Stimulated activated naive B cell treated with anti-CD40 and anti-IgM and Interleukin-4, amounts not matched to agents 10 μg/mL and 1 μg/mL and 100 μg/mL, for 72 hours (primary cell): Measurements from ENCODE around the gene FREY1.
A peak's percentile ranks its signal among the peaks of the same experiment; 100 is the strongest.
"Not testable (repeated sequence)": the region's sequence is repeated elsewhere in the genome, so short reads cannot be mapped to it uniquely, and the experiment has no call there.

Experiments used
- ATAC-seq, 2 donors: fragments of 150-1000 bp; cut with Tn5 transposase; replicated peaks; 2 replicates each; pipeline ENCODE4 v1.10.0; 2021; ENCODE audit warnings: moderate library complexity in 1 of 2
- DNase-seq: peaks from one replicate; pipeline ENCODE4 v3.0.0; 2021
- H3K27ac Mint-ChIP-seq: one replicate; pipeline ENCODE4 v1.8.0; 2022; ENCODE audit warnings: mild to moderate bottlenecking, mixed read lengths
- H3K27me3 Mint-ChIP-seq, 2 donors: one replicate each; pipeline ENCODE4 v1.8.0; 2022; ENCODE audit warnings: mixed read lengths in 2 of 2
- H3K36me3 Mint-ChIP-seq, 2 donors: one replicate each; pipeline ENCODE4 v1.8.0; 2022; ENCODE audit warnings: mixed read lengths in 2 of 2, mild to moderate bottlenecking in 1 of 2
- H3K4me1 Mint-ChIP-seq, 2 donors: one replicate each; pipeline ENCODE4 v1.8.0; 2022; ENCODE audit warnings: mixed read lengths in 2 of 2, mild to moderate bottlenecking in 1 of 2
- H3K4me3 Mint-ChIP-seq, 2 donors: one replicate each; pipeline ENCODE4 v1.8.0; 2022; ENCODE audit warnings: mild to moderate bottlenecking in 2 of 2, mixed read lengths in 2 of 2, moderate library complexity in 1 of 2
- H3K9me3 Mint-ChIP-seq, 2 donors: one replicate each; pipeline ENCODE4 v1.8.0; 2022; ENCODE audit warnings: mixed read lengths in 2 of 2, mild to moderate bottlenecking in 1 of 2

The FREY1 gene

DNA sequence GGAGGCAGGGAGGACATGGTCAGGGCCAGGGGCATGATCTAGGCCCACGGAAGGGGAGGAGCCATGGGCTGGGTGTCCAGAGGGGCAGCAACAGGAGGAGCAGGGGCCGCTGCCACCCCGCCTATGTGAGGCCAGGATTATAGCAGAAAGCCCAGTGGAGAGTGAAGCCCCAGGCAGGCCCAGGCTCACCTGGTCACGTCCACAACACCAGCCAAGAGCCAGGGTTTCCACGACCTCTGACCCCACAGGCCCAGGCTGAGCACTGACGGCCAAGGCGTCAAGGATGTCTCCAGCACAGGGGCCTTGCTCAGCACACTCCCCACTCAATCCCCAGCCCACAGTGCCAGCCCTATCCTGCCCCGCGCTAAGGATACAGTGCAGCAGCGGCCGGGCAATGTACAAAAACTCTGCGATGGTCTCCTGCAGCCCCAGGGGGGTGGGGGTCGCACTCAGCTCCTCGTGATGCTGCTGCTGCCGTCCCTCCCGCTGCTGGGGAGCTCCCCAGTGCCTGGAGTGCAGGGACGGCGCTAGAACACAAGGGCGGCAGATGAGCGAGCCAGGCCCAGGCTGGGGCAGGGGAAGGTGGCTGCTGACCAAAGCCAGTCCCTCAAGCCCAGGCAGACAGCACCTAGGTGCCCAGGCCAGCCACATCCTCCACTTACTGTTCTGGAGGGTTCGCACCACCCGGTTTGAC, 7.0 kb upstream of the FREY1 start:
- Mint-ChIP-seq H3K27me3 (no peaks in the 10 kb centered on the region), H3K36me3 (peaks cover 31 to 37% of the 10 kb centered on the region in 2 donors), H3K27ac (no peak overlapping the region), H3K9me3 (no peaks in the 10 kb centered on the region), H3K4me1 (peaks cover 27 to 48% of the 10 kb centered on the region in 2 donors), H3K4me3 (peak overlapping the region in 1 of 2 donors; percentile 19)
- ATAC-seq (no peak), DNase-seq (no peak)

DNA sequence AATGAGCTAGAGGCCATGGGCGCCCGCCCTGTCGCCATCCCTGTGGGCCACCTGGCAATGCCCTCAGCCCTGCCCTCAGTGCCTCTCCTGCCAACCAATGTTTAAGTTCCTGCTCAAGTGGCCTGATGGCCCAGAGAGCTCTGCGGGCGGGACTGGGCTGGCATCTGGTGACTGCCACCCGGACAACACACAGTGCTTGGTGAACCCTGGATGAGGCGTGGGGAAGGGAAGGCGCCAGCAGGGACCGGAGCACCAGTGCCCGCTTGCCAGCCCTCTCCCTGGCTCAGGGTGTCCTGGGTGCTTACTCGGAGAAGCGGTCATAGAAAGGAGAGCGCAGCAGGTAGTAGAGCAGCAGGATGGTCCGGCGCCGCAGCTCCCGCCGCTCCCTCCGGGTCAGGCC, 6.4 kb upstream of the FREY1 start:
- no peaks in the 10 kb centered on the region for H3K9me3 Mint-ChIP-seq
- no peaks in the 10 kb centered on the region for H3K27me3 Mint-ChIP-seq
- peaks cover 31 to 43% of the 10 kb centered on the region in 2 donors for H3K36me3 Mint-ChIP-seq
- no peak for DNase-seq
- no peak overlapping the region for H3K4me3 Mint-ChIP-seq
- peaks cover 22 to 46% of the 10 kb centered on the region in 2 donors for H3K4me1 Mint-ChIP-seq
- no peak overlapping the region for H3K27ac Mint-ChIP-seq
- no peak for ATAC-seq

DNA sequence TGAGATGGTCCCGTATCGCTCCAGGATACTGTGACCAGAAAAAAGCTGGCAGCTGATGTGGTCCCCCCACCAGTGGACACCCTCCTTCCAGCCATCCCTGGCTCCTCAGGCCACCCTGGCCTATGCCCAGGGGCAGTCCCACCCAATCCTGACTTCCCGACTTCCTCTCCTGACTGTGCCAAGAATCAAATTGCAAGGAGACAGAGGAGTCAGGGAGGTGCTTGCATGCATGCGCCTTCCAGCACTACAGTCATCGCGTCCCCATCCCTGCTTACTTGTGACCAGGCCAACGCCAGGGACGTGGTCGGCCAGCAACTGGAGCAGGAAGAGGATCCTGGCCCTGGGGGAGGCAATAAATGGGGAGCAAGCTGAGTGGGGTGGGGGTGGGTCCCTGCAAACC, 3.6 kb upstream of the FREY1 start:
- Mint-ChIP-seq H3K4me1 (peaks cover 20 to 43% of the 10 kb centered on the region in 2 donors), H3K27me3 (no peaks in the 10 kb centered on the region), H3K27ac (no peak overlapping the region), H3K4me3 (no peak overlapping the region), H3K36me3 (peaks cover 27 to 42% of the 10 kb centered on the region in 2 donors), H3K9me3 (no peaks in the 10 kb centered on the region)
- ATAC-seq: no peak
- no peak for DNase-seq

DNA sequence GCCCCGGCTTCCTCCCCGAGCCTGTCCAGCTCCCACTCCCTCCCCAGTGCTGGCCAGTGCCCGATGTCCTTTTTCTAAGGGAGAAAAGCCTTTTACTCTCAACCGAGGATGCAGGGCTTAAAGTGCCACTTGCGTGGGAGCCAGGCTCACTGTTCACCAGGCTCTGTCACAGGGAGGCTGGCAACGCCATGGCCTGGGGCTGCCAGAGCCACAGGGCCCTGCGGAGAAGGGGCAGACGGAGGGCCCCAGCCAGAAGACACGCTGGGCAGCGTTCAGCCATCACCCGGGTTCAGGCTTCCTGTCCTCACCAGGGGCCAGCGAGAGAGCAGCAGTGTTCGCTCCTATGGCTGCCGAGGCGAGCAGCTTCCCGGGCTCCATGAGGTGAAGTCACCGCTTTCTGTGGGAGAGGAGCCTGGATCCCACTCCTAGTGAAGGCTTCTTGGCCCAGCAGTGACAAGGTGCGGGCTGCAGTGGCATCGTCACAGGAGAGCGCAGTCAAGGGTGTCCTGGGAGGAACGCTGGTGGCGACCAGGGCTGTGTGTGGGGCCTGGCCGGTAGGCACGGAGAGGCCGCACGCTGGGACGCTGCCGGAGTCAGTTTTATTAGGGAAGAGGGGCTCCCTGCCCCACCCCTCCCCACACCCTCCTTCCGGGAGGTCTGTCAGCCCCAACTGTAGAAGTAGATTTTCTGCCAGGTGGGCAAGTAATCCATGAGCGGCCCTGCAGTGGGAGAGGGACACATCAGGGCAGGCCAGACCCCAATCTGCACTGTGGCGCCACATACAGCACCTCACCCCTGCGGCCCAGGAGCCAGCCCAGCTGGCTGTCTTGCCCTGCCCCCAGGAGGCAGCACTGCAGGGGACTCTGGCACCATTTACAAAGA, 2.8 kb upstream of the FREY1 start:
- Mint-ChIP-seq H3K9me3 (no peaks in the 10 kb centered on the region), H3K27ac (no peak overlapping the region), H3K4me3 (no peak overlapping the region), H3K36me3 (peaks cover 24 to 37% of the 10 kb centered on the region in 2 donors), H3K4me1 (peaks cover 18 to 35% of the 10 kb centered on the region in 2 donors), H3K27me3 (no peaks in the 10 kb centered on the region)
- DNase-seq: no peak
- ATAC-seq: no peak

DNA sequence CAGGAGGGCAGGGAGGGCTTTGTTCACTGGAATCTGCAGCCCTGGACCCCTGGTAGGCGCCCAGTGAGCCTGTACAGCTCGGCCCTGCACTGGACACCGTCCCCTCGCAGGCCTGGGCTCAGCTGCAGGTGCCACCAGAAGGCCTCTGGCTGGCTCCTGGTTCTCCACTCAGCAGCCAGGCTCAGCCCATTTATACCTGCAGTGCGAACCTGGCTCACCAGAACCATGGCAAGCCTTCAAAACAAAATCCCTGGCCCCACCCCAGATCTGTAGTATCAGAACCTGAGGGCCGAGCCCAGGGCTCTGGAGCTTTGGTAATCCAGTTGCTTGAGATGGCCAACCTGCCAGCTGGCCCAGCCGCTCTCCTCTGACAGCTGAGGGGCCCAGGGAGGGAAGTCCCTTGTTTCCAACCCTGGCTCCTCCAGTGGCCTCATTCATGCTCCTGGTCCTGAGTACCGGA, 870 bp upstream of the FREY1 start:
- peaks cover 12 to 17% of the 10 kb centered on the region in 2 donors for H3K4me1 Mint-ChIP-seq
- ATAC-seq (no peak), DNase-seq (no peak)
- H3K27me3 Mint-ChIP-seq: no peaks in the 10 kb centered on the region
- H3K4me3 Mint-ChIP-seq: no peak overlapping the region
- no peak overlapping the region for H3K27ac Mint-ChIP-seq
- H3K36me3 Mint-ChIP-seq: peaks cover 11 to 25% of the 10 kb centered on the region in 2 donors
- no peaks in the 10 kb centered on the region for H3K9me3 Mint-ChIP-seq

DNA sequence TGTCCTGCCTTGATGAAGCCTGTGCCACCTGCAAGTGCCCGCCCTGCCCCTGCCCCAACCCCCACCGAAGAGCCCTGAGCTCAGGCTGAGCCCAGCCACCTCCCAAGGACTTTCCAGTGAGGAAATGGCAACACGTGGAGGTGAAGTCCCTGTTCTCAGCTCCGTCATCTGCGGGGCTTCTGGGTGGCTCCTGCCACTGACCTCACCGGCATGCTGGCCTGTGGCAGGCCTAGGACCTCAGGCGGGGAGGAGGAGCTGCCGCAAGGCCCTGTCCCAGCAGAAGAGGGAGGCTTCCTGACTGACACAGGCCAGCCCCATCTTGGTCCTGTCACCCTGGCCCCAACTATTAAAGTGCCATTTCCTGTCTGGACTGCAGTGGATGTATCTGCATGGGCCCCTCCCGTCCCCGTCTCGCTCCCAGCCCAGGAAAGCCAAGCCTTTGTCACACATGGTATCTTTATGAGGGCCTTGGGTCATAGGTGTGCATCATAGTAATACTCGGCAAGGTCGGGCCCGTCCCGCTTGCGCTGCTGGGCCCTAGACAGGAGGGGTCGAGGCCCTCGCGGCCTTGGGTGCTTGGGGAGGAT, 882 bp downstream of the FREY1 start:
- Mint-ChIP-seq H3K36me3 (peaks cover 11 to 22% of the 10 kb centered on the region in 2 donors), H3K27ac (peak overlapping the region; percentile 72), H3K4me1 (peaks cover 12 to 17% of the 10 kb centered on the region in 2 donors), H3K4me3 (no peak overlapping the region), H3K27me3 (no peaks in the 10 kb centered on the region), H3K9me3 (no peaks in the 10 kb centered on the region)
- DNase-seq (no peak), ATAC-seq (peak; percentile 36 to 42)

DNA sequence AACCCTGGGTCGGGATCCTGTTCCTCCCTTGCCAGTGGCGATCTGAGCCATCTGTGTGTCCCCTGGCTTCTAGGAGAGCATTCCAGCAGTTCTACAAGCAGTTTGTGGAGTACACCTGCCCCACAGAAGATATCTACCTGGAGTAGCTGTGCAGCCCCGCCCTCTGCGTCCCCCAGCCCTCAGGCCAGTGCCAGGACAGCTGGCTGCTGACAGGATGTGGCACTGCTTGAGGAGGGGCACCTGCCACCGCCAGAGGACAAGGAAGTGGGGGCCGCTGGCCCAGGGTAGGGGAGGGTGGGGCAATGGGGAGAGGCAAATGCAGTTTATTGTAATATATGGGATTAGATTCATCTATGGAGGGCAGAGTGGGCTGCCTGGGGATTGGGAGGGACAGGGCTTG, 1.5 kb downstream of the FREY1 start:
- peak; percentile 11 for ATAC-seq
- peaks cover 14 to 22% of the 10 kb centered on the region in 2 donors for H3K4me1 Mint-ChIP-seq
- H3K27me3 Mint-ChIP-seq, H3K27ac Mint-ChIP-seq, H3K4me3 Mint-ChIP-seq, DNase-seq, H3K9me3 Mint-ChIP-seq: not testable (repeated sequence)
- H3K36me3 Mint-ChIP-seq: peaks cover 10 to 17% of the 10 kb centered on the region in 2 donors

DNA sequence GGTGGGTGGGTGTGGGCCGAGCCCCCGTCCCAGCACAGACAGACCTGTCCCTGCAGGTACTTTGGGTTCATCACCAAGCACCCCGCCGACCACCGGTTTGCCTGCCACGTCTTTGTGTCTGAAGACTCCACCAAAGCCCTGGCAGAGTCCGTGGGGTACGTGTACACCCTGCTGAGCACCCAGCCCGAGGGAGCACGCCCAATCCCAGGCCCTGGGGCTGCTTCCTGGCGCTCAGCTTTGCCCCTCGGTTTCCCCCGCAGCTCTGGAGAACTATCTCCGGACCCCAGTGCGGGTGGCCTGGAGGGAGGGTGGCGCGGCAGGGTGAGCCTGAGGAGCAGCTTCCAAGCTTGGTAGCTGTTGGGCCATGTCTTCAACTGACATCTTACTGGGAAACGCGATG, 2.0 kb downstream of the FREY1 start:
- no peak for ATAC-seq
- Mint-ChIP-seq H3K27me3 (peaks cover 0 to 8% of the 10 kb centered on the region in 2 donors), H3K4me3 (no peak overlapping the region), H3K36me3 (peaks cover 7 to 15% of the 10 kb centered on the region in 2 donors), H3K9me3 (no peaks in the 10 kb centered on the region), H3K4me1 (peaks cover 15 to 26% of the 10 kb centered on the region in 2 donors), H3K27ac (no peak overlapping the region)
- DNase-seq: no peak

DNA sequence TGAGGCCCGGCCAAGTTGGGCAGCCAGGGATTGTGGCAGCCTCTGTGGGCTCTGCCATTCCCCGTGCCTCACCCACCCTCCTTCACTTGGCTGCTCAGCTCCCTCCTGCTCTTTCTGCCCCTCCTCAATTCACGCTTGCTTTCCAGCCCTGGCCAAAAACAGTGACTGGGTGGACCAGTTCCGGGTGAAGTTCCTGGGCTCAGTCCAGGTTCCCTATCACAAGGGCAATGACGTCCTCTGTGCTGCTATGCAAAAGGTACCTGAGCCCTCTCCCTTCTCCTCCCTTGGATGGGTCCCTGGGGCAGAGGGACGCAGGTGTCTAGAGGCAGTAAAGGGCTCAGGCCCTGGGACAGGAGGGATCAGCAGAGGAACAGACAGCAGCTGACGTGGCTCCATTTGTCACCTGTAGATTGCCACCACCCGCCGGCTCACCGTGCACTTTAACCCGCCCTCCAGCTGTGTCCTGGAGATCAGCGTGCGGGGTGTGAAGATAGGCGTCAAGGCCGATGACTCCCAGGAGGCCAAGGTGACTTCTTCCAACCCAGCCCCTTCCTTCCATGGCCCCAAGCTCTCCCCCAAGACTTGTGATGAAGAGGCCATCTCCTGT, 2.7 kb downstream of the FREY1 start:
- no peaks in the 10 kb centered on the region for H3K9me3 Mint-ChIP-seq
- H3K36me3 Mint-ChIP-seq: peaks cover 5 to 15% of the 10 kb centered on the region in 2 donors
- DNase-seq (no peak), ATAC-seq (no peak)
- peaks cover 16 to 27% of the 10 kb centered on the region in 2 donors for H3K4me1 Mint-ChIP-seq
- peaks cover 0 to 8% of the 10 kb centered on the region in 2 donors for H3K27me3 Mint-ChIP-seq
- no peak overlapping the region for H3K4me3 Mint-ChIP-seq
- H3K27ac Mint-ChIP-seq: peak overlapping the region; percentile 75

DNA sequence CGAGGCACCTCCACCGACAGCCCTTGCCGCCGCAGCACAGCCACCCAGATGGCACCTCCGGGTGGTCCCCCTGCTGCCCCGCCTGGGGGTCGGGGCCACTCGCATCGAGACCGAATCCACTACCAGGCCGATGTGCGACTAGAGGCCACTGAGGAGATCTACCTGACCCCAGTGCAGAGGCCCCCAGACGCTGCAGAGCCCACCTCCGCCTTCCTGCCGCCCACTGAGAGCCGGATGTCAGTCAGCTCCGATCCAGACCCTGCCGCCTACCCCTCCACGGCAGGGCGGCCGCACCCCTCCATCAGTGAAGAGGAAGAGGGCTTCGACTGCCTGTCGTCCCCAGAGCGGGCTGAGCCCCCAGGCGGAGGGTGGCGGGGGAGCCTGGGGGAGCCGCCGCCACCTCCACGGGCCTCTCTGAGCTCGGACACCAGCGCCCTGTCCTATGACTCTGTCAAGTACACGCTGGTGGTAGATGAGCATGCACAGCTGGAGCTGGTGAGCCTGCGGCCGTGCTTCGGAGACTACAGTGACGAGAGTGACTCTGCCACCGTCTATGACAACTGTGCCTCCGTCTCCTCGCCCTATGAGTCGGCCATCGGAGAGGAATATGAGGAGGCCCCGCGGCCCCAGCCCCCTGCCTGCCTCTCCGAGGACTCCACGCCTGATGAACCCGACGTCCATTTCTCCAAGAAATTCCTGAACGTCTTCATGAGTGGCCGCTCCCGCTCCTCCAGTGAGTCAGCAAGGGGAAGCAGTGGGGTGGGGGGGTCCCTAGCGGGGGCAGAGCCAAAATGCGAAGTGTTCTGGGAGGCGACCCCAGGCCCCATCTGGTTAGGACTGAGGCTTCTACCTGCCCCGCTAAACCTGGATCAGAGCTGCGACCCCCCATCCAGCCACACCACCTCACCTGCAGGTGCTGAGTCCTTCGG, 4.4 kb downstream of the FREY1 start:
- no peak for DNase-seq
- Mint-ChIP-seq H3K27ac (no peak overlapping the region), H3K36me3 (peaks cover 1 to 4% of the 10 kb centered on the region in 2 donors), H3K4me1 (peaks cover 18 to 28% of the 10 kb centered on the region in 2 donors), H3K27me3 (peaks cover 4 to 20% of the 10 kb centered on the region in 2 donors), H3K4me3 (no peak overlapping the region), H3K9me3 (no peaks in the 10 kb centered on the region)
- ATAC-seq: no peak

DNA sequence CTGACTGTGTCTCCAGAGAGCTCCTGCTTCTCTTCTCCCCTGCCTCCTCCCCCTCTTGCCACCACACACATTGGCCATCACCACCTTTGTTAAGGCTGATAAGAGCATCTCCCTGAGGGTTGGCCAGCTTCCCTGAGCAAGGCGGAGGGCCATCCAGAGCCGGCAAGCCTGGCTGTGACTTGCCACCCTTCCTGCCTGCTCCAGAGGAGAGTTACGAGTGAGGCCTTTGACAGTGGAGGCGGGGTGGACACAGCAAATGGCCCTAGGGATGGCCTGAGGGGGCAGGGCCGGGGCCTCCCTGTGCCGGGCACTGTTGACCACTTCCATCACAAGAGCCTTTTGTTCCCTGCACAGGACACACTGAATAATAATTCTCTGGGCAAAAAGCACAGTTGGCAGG, 5.4 kb downstream of the FREY1 start:
- ATAC-seq (no peak), DNase-seq (no peak)
- Mint-ChIP-seq H3K4me3 (peak overlapping the region in 1 of 2 donors; percentile 26), H3K27ac (peak overlapping the region; percentile 20), H3K27me3 (peaks cover 4 to 25% of the 10 kb centered on the region in 2 donors), H3K9me3 (no peaks in the 10 kb centered on the region), H3K4me1 (peaks cover 15 to 28% of the 10 kb centered on the region in 2 donors), H3K36me3 (peaks cover 1 to 4% of the 10 kb centered on the region in 2 donors)

DNA sequence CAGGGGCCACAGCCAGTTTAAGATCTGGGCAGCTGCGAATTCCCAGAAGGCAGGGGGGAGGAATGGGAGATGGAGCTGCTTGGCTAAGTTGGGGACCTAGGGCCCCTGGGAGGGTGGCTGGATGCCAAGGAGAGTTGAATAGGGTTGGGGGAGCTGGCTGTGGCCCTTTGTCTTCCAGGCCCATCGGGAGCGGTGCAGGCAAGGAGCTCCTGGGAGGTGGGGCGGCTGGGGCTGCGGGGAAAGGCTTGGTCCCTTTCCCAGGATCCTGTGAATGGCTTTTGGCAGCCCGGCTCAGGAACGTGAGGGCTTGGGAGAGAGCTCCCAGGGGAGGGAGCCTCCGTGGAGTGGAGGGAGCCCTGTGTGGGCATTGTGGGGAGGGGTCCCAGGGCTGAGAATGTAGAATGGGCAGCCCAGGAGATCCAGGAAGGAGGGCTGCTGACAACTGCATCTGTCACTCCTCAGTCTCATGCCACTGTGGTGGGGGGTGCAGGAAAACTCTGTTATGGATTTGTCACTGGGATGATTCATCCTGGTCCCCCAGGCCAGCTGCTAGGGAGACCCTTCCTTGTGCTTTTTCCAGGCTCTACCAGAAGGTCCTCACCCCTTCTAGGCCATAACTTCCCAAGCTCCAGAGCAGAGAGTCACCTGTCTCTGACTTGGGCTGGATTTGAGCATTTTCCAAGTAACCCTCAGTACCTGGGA, 6.0 kb downstream of the FREY1 start:
- H3K36me3 Mint-ChIP-seq: peaks cover 0 to 1% of the 10 kb centered on the region in 2 donors
- DNase-seq (no peak), ATAC-seq (no peak)
- H3K27me3 Mint-ChIP-seq: peaks cover 4 to 31% of the 10 kb centered on the region in 2 donors
- no peaks in the 10 kb centered on the region for H3K9me3 Mint-ChIP-seq
- H3K27ac Mint-ChIP-seq: no peak overlapping the region
- H3K4me1 Mint-ChIP-seq: peaks cover 9 to 22% of the 10 kb centered on the region in 2 donors
- H3K4me3 Mint-ChIP-seq: peak overlapping the region; percentile 11 to 84
